OCI-LY1 (cell line): ENCODE measurements around the gene KIAA1755.
A peak's percentile ranks its signal among the peaks of the same experiment; 100 is the strongest.

Experiments used
- H2AFZ ChIP-seq: fragments of 200-600 bp; sonication (generic), shearing (Covaris generic); 2 replicates; pipeline ENCODE4 v1.6.0; 2014; ENCODE audit warnings: antibody characterized with exemption, mild to moderate bottlenecking, low read length
- H3F3A ChIP-seq: fragments of 200-600 bp; sonication (generic), shearing (Covaris generic); 2 replicates; pipeline ENCODE4 v1.6.0; 2014; ENCODE audit warnings: mild to moderate bottlenecking, antibody characterized with exemption, low read length, moderate library complexity; ENCODE audit not compliant: insufficient read depth
- H3K27ac ChIP-seq: fragments of 200-600 bp; sonication (generic); 2 replicates; pipeline ENCODE4 v1.5.1; 2014; ENCODE audit warnings: low read length, mixed run types, mild to moderate bottlenecking, low read depth; ENCODE audit not compliant: poor library complexity, severe bottlenecking
- H3K27me3 ChIP-seq: fragments of 200-600 bp; sonication (generic); 2 replicates; pipeline ENCODE4 v1.6.0; 2014; ENCODE audit warnings: antibody characterized with exemption, mild to moderate bottlenecking, low read length, moderate library complexity; ENCODE audit not compliant: insufficient read depth
- H3K36me3 ChIP-seq: fragments of 200-600 bp; sonication (generic); 2 replicates; pipeline ENCODE4 v1.6.1; 2014; ENCODE audit warnings: mild to moderate bottlenecking, antibody characterized with exemption, low read length, moderate library complexity, mixed read lengths; ENCODE audit not compliant: insufficient read depth
- H3K4me1 ChIP-seq: fragments of 200-600 bp; sonication (generic); 2 replicates; pipeline ENCODE4 v1.5.1; 2014; ENCODE audit warnings: mild to moderate bottlenecking, low read length, moderate library complexity; ENCODE audit not compliant: insufficient read depth, severe bottlenecking
- H3K4me2 ChIP-seq: fragments of 200-600 bp; sonication (generic), shearing (Covaris generic); 2 replicates; pipeline ENCODE4 v1.6.1; 2014; ENCODE audit warnings: low read length
- H3K4me3 ChIP-seq: fragments of 200-600 bp; sonication (generic); 2 replicates; pipeline ENCODE4 v1.5.1; 2014; ENCODE audit warnings: low read length, low read depth, mild to moderate bottlenecking, mixed read lengths; ENCODE audit not compliant: poor library complexity, severe bottlenecking
- H3K79me2 ChIP-seq: fragments of 200-600 bp; shearing (Covaris generic); 2 replicates; pipeline ENCODE4 v1.6.1; 2016; ENCODE audit warnings: mixed run types, low read length, mixed read lengths; ENCODE audit not compliant: insufficient read depth
- H3K9ac ChIP-seq: fragments of 200-600 bp; sonication (generic), shearing (Covaris generic); 2 replicates; pipeline ENCODE4 v1.6.1; 2014; ENCODE audit warnings: mild to moderate bottlenecking, low read length, mixed read lengths
- H3K9me2 ChIP-seq: fragments of 200-600 bp; sonication (generic), shearing (Covaris generic); 2 replicates; pipeline ENCODE4 v1.6.1; 2014; ENCODE audit warnings: low read depth, mild to moderate bottlenecking, low read length, mixed read lengths
- H3K9me3 ChIP-seq: fragments of 200-600 bp; shearing (Covaris generic); 2 replicates; pipeline ENCODE4 v1.6.1; 2014; ENCODE audit warnings: low read length, mixed read lengths
- H4K20me1 ChIP-seq: fragments of 200-600 bp; sonication (generic), shearing (Covaris generic); 2 replicates; pipeline ENCODE4 v1.6.0; 2016; ENCODE audit warnings: mild to moderate bottlenecking, low read length; ENCODE audit not compliant: insufficient read depth
- EZH2 ChIP-seq: fragments of 200-600 bp; sonication (generic), shearing (Covaris generic); IDR thresholded peaks from 2 replicates; pipeline ENCODE4 v1.8.0; 2017; ENCODE audit warnings: borderline replicate concordance, mixed run types, mild to moderate bottlenecking, antibody characterized with exemption, low read length, moderate library complexity, mixed read lengths
- TF ChIP-seq, protein P1 (sequence below): fragments of 200-600 bp; sonication (generic), shearing (Covaris generic); IDR thresholded peaks from 2 replicates; pipeline ENCODE4 v1.5.1; 2017; ENCODE audit warnings: mild to moderate bottlenecking, antibody characterized with exemption, low read length, moderate library complexity, mixed read lengths

The KIAA1755 gene

DNA sequence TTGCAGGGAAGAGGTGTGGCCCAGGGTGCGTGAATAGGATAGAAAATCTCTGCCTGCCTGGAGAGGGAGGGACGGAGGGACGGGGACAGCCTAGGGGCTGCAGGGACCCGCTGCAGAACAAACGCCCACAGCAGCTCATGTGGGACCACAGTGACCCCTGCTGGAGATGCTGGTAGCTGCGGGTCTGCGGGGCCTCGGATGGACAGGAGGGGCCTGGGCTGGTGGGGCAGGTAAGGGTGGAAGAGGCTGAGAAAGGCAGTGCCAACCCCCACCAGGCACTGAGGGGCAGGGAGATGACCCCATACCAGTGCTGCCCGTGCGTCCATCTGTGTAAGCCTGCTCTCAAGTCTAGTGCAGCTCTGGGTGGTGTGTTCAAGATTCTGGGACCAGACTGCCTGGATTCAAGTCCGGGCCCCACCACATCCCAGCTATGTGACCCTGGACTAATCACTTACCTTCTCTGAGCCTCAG, 39.4 kb downstream of the KIAA1755 start:
- no peak overlapping the region for H3K9ac ChIP-seq
- no peak overlapping the region for H2AFZ ChIP-seq
- H3K27me3 ChIP-seq = no peaks in the 10 kb centered on the region
- H3K9me2 ChIP-seq = no peaks in the 10 kb centered on the region
- TF ChIP-seq, protein P1, sequence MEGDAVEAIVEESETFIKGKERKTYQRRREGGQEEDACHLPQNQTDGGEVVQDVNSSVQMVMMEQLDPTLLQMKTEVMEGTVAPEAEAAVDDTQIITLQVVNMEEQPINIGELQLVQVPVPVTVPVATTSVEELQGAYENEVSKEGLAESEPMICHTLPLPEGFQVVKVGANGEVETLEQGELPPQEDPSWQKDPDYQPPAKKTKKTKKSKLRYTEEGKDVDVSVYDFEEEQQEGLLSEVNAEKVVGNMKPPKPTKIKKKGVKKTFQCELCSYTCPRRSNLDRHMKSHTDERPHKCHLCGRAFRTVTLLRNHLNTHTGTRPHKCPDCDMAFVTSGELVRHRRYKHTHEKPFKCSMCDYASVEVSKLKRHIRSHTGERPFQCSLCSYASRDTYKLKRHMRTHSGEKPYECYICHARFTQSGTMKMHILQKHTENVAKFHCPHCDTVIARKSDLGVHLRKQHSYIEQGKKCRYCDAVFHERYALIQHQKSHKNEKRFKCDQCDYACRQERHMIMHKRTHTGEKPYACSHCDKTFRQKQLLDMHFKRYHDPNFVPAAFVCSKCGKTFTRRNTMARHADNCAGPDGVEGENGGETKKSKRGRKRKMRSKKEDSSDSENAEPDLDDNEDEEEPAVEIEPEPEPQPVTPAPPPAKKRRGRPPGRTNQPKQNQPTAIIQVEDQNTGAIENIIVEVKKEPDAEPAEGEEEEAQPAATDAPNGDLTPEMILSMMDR = peak; percentile 81
- TF ChIP-seq EZH2 = no peak
- no peaks in the 10 kb centered on the region for H3K79me2 ChIP-seq
- H3K27ac ChIP-seq = no peak overlapping the region
- H3K4me2 ChIP-seq = no peak overlapping the region
- H3K36me3 ChIP-seq = no peaks in the 10 kb centered on the region
- H4K20me1 ChIP-seq = no peaks in the 10 kb centered on the region
- H3F3A ChIP-seq = no peaks in the 10 kb centered on the region
- H3K4me3 ChIP-seq = no peak overlapping the region
- H3K4me1 ChIP-seq = no peaks in the 10 kb centered on the region
- no peaks in the 10 kb centered on the region for H3K9me3 ChIP-seq

DNA sequence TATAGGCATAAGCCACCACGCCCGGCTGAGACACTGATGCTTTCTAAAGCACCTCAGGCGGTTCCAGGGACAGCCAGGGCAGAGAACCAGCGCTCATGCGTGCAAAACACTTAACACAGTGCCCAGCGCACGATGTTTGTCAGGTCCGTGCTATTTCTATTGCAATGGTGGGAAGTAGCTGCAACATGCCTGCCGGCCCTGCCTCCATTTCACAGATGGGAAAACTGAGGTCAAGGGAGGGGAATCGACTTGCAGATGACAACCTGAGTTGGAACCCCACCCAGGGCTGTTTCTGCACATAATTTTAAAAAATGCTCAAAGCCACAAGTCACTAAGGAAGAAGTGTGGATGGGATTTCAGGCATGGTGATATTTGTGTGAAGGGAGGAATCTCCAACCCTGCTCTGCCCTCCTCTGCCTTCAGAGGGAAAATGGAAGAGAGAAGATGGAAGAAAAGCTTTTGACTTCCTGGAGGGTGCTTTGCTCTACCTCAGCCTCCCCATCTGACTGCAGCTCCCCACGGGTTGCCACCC, 39.9 kb downstream of the KIAA1755 start:
- TF ChIP-seq, protein P1 = no peak
- no peak for TF ChIP-seq EZH2
- no peaks in the 10 kb centered on the region for H3K4me1 ChIP-seq
- H2AFZ ChIP-seq = no peak overlapping the region
- no peaks in the 10 kb centered on the region for H3K27me3 ChIP-seq
- H3K9me2 ChIP-seq = no peaks in the 10 kb centered on the region
- no peaks in the 10 kb centered on the region for H3K9me3 ChIP-seq
- H3K36me3 ChIP-seq = no peaks in the 10 kb centered on the region
- H3F3A ChIP-seq = no peaks in the 10 kb centered on the region
- H3K4me3 ChIP-seq = no peak overlapping the region
- no peak overlapping the region for H3K9ac ChIP-seq
- H3K79me2 ChIP-seq = no peaks in the 10 kb centered on the region
- H3K4me2 ChIP-seq = no peak overlapping the region
- H4K20me1 ChIP-seq = no peaks in the 10 kb centered on the region
- no peak overlapping the region for H3K27ac ChIP-seq

DNA sequence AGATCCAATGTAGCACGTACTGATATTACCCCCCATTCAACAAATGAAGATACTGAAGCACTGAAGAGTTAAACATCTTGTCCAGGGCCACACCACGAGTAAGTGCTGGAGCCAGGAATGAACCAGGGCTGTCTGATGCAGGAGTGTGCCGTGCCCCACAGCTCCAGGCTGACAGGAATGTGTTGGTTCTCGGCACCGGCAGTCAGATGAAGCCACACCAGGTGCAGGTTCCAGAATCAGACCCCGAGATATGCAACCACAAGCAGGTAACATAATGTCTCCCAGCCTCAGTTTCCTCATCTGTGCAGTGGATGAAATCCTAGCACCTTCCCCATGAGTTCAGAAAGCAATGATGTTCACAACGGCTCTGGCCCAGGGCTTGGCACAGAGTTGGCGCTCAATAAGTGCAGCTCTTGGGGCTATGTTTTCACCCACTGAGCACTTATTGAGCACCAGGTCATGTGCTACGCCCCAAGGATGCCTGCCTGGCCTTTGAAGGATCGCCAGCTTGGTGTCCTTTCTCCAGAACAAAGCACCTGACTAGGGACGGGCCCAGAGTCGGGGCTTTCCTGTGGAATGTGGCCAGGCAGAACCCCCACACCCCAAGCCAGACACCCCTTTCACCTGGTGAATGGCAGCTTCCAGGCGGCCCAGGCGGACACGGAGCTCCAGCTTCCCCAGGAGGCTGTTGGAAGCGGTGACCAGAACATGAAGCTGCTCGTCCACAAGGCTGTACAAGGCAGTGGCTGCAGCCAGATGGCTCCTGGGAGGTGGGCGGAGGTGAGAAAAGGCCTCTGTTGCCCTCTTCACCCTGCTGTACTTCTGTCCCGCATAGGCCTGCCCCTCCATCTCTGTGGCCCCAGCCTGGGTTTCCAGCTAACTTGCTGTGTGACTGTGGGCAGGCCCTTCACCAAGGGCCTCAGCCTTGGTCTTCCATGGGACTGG, 41.3 kb downstream of the KIAA1755 start:
- Histone ChIP-seq H3K27me3 (no peaks in the 10 kb centered on the region; the same call in 1 of the 2 replicates), H4K20me1 (no peaks in the 10 kb centered on the region), H2AFZ (no peak overlapping the region), H3K9me3 (no peaks in the 10 kb centered on the region), H3K4me1 (no peaks in the 10 kb centered on the region), H3K4me2 (no peak overlapping the region), H3K4me3 (no peak overlapping the region), H3K36me3 (no peaks in the 10 kb centered on the region), H3K79me2 (no peaks in the 10 kb centered on the region), H3K9ac (no peak overlapping the region), H3K9me2 (no peaks in the 10 kb centered on the region), H3F3A (no peaks in the 10 kb centered on the region), H3K27ac (no peak overlapping the region)
- TF ChIP-seq, protein P1 = no peak
- no peak for TF ChIP-seq EZH2
